Measurements from ENCODE around the gene GGA3.

DNA sequence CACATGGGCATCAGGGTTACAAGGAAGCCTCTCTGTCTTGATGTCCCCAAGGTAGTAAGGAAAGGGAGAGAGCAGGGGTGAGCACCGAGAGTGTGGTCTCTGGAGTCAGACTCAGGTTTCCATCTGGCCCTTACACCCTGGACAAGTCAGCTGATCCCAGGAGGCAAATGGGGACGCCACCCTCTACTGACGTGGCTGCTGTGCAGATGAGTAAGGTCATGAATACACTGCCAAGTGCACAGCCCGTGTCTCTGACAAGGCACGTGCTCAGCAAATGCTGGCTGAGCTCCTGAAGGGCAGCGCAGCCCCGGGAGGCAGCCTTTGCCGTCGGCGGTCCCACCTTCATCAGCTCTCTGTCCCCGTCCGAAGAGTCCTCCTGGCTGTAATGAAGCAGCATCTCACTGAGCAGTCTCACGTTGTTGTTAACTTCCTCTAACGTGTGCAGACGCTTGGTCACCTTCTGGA, 19.4 kb downstream of the GGA3 start:
- TF ChIP-seq LEF1 (IDR thresholded peaks at IDR 0.05; ENCODE audit: borderline replicate concordance) = no peak
- no peak for TF ChIP-seq FOXM1 (IDR thresholded peaks at IDR 0.05; ENCODE audit: borderline replicate concordance)
- no peak for TF ChIP-seq NFRKB (IDR thresholded peaks at IDR 0.05)
- TF ChIP-seq CTBP1 (IDR thresholded peaks at IDR 0.05; ENCODE audit: borderline replicate concordance) = no peak

All from HEK293T (cell line).